Mucosa of descending colon (tissue), 3 donors: ENCODE results near the gene SEC14L6. TPM values are rescaled to one million over a fixed set of nuclear protein-coding genes. Genes with fewer than 3 reads are reported as not detected.

Experiments
- ATAC-seq: fragments of 200-7000 bp; cut with Tn5 transposase; one replicate; pipeline ENCODE4 v1.9.1; 2020; ENCODE audit warnings: mild to moderate bottlenecking, moderate library complexity
- DNase-seq, 3 donors: peaks; one replicate each; pipeline ENCODE4 v3.0.0-alpha.2; 2020
- H3K36me3 ChIP-seq: fragments of 200-600 bp; one replicate; pipeline ENCODE4 v1.8.0; 2021; ENCODE audit warnings: low read depth, mild to moderate bottlenecking
- H3K4me1 ChIP-seq: fragments of 200-600 bp; one replicate; pipeline ENCODE4 v1.8.0; 2021; ENCODE audit warnings: low read depth, mild to moderate bottlenecking
- H3K4me3 ChIP-seq: fragments of 200-600 bp; one replicate; pipeline ENCODE4 v1.8.0; 2021; ENCODE audit warnings: mild to moderate bottlenecking
- H3K9me3 ChIP-seq: fragments of 200-600 bp; one replicate; pipeline ENCODE4 v1.8.0; 2021; ENCODE audit warnings: mild to moderate bottlenecking
- CTCF ChIP-seq: fragments of 200-600 bp; IDR thresholded peaks from one replicate; pipeline ENCODE4 v1.8.0; 2022; ENCODE audit warnings: antibody characterized with exemption, mild to moderate bottlenecking
- intact Hi-C, 2 donors: fragments of 100-400 bp; cut with DNase I in 1 of 2; cut with micrococcal nuclease in 1 of 2; formaldehyde crosslinking; loops; one replicate each; pipeline versions ENCODE4 v1.11.0 to v1.11.1; 2022; cut with DNase I, micrococcal nuclease
- total RNA-seq, 3 donors: library from RNA; stranded (reverse); fragmentation: NEBNext Ultra II Directional in 2 of 3; extraction: Animal tissue kit (Norgen Biotek cat#: 25700) in 2 of 3; gene quantifications; one replicate each; pipeline versions ENCODE4 v1.2.1 to v1.2.4, GENCODE V29; 2021 to 2023
- donor health status: DM: no; HTN: no; CAD: no; lungs with moderate emphysema.
- donor health status: DM: no; HTN: no; CAD: no.
- donor health status: DM: no; HTN: yes; CAD: no.

SEC14L6 gene
- total RNA-seq, 3 donors from 2014 or later: 0.26 to 0.47 TPM; not detected in 1

- no peak for TF ChIP-seq CTCF
- Histone ChIP-seq H3K9me3 (no peaks in the 10 kb centered on the region), H3K4me3 (no peak overlapping the region), H3K36me3 (peaks cover 10% of the 10 kb centered on the region), H3K4me1 (peaks cover 19% of the 10 kb centered on the region)
- intact Hi-C loops: no loop called here
- ATAC-seq (peak; percentile 8), DNase-seq (peak; percentile 31 to 53 (median 49))
Measured at GRCh38 chr22:30575859-30576258, 29.3 kb upstream of the SEC14L6 start.

- intact Hi-C loops: no loop called here
- no peak for TF ChIP-seq CTCF
- H3K36me3 ChIP-seq: peaks cover 8% of the 10 kb centered on the region
- H3K4me3 ChIP-seq: no peak overlapping the region
- peaks cover 19% of the 10 kb centered on the region for H3K4me1 ChIP-seq
- H3K9me3 ChIP-seq: no peaks in the 10 kb centered on the region
- DNase-seq (peak in 1 of 3 donors; percentile 13), ATAC-seq (no peak)
Measured at GRCh38 chr22:30574997-30575671, 28.6 kb upstream of the SEC14L6 start.

GRCh38 chr22:30574095-30574981 lies 27.8 kb upstream of the SEC14L6 start, which contains the start of gene GAL3ST1:
TSS of gene GAL3ST1 (minus strand) at chr22:30574665. CDS start at chr22:30557392, 17,273 bp downstream.
- Histone ChIP-seq H3K36me3 (peaks cover 4% of the 10 kb centered on the region), H3K4me3 (peak within 1 kb of the TSS; percentile 9), H3K9me3 (no peaks in the 10 kb centered on the region), H3K4me1 (peaks cover 19% of the 10 kb centered on the region)
- TF ChIP-seq CTCF: no peak
- DNase-seq (peak in 2 of 3 donors; percentile 71 to 79), ATAC-seq (peak; percentile 85)
- intact Hi-C loops: no loop called here

DNA sequence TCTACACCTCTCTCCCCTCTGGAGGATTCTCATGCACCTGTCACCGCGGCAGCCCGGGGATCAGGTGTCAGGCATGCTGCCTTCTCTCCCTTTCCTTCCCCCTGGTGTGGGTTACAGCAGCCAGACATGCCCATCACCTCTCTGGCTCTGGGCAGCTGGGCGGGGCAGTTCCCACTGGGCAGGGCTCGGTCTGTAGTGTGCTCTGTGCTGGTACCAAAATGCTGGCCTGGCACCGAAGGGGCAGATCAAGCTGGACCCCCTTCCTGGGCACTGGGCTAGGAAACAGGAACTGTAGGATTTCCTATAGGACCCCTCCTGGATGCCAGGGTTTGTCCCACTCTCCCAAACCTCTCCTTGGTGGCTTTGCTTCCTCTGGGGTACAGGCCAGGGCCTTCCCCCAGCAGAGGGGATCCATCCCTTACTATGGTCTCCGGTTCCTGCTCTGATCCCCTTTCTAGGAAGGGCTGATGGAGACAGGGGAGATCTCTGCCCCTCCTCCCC lies 27.1 kb upstream of the SEC14L6 start:
- Histone ChIP-seq H3K4me3 (no peak overlapping the region), H3K9me3 (no peaks in the 10 kb centered on the region), H3K36me3 (peaks cover 4% of the 10 kb centered on the region), H3K4me1 (peaks cover 19% of the 10 kb centered on the region)
- intact Hi-C loops: no loop called here
- ATAC-seq: peak; percentile 68
- TF ChIP-seq CTCF: no peak
- peak in 2 of 3 donors; percentile 51 to 75 for DNase-seq

DNA sequence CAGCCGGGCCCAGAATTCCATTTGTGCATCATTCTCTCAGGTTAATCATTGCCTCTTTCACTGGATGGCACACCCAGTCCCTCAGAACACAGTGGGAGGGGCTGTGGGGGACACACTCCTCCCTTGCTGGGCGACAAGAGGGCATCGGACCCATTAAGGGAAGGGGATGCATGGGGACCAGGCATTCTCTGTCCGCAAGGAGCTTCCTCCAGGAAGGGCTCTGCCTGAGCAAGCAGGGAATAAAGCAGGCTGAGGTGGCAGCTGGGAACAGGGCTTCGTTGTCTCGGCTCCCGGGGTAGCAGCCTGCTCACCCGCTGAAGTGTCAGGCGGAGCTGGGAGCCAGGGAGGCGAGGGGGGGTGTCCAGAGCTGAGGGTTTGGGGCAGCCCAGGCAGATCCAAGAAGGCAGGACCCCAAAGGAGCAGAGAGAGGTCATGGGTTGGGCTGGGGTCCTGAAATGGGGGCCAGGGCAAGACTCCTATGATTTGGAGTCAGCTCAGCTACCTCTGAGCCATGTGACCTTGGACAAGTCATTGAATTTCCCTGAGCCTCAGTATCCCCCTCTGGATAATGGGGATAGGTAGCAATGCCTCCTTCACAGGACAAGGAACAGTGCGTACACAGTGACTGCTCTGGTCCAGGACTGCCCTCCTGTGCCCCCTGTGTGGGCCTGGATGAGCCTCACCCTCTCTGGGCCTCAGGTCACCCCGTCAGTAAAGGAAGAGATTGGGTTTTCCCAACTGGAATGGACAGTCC lies 26.5 kb upstream of the SEC14L6 start:
- H3K4me1 ChIP-seq: peaks cover 19% of the 10 kb centered on the region
- H3K9me3 ChIP-seq: no peaks in the 10 kb centered on the region
- ATAC-seq (peak; percentile 65), DNase-seq (peak in 2 of 3 donors; percentile 67 to 73)
- intact Hi-C loops: no loop called here
- no peak overlapping the region for H3K4me3 ChIP-seq
- H3K36me3 ChIP-seq: peaks cover 4% of the 10 kb centered on the region
- no peak for TF ChIP-seq CTCF
